ENCODE data around the gene KHNYN.

KHNYN gene

GRCh38 chr14:24431569-24432258, 2.0 kb downstream of the KHNYN start:
- Histone ChIP-seq H3K9me3 (ENCODE audit: control insufficient read depth, low read length) (no peaks in the 10 kb centered on the region), H3K4me3 (ENCODE audit: insufficient read depth, low read depth, low read length) (no peak overlapping the region), H3K27ac (ENCODE audit: insufficient read depth, low read depth, low read length, poor library complexity, severe bottlenecking) (no peak overlapping the region), H3K4me1 (ENCODE audit: control insufficient read depth, insufficient read depth, low read length) (no peaks in the 10 kb centered on the region), H3K27me3 (ENCODE audit: control insufficient read depth, insufficient read depth, low read length, poor library complexity, severe bottlenecking) (peaks cover 12% of the 10 kb centered on the region), H3K36me3 (ENCODE audit: control insufficient read depth, insufficient read depth, low read length) (no peaks in the 10 kb centered on the region)
- 48 to 50% methylated on average over 15 of the region's 15 CpGs for WGBS, 2 experiments

DNA sequence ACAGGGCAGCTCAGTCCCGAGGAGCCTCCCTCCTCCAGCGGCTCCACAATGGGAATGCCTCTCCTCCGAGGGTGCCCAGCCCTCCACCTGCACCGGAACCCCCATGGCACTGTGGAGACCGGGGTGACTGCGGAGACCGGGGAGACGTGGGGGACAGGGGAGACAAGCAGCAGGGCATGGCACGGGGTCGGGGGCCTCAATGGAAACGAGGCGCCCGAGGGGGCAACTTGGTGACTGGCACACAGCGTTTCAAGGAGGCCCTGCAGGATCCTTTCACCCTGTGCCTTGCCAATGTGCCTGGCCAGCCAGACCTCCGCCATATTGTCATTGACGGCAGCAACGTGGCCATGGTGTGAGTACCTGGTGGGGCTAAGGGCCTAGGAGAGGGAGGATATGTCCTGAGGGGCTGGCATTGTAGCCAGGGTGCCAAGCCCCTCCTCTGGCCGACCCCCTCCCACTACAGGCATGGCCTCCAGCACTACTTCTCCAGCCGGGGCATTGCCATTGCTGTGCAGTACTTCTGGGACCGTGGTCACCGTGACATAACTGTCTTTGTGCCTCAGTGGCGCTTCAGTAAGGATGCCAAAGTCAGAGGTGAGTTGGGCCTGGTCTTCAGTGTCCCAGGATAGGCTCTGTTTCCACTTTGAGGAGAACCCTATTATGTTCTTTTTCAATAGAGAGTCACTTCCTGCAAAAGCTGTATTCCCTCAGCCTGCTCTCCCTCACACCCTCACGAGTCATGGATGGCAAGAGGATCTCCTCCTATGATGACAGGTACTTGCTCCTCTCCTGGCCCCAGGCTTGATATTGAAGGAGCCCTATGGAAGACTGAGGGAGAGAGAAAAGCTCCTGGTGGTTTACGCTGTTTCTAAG, 2.7 kb downstream of the KHNYN start:
- WGBS, 2 experiments = 92 to 95% methylated on average over 24 of the region's 24 CpGs
- peaks cover 3% of the 10 kb centered on the region for H3K36me3 ChIP-seq (ENCODE audit: control insufficient read depth, insufficient read depth, low read length)
- H3K4me3 ChIP-seq (ENCODE audit: insufficient read depth, low read depth, low read length) = no peak overlapping the region
- no peaks in the 10 kb centered on the region for H3K9me3 ChIP-seq (ENCODE audit: control insufficient read depth, low read length)
- H3K4me1 ChIP-seq (ENCODE audit: control insufficient read depth, insufficient read depth, low read length) = no peaks in the 10 kb centered on the region
- H3K27ac ChIP-seq (ENCODE audit: insufficient read depth, low read depth, low read length, poor library complexity, severe bottlenecking) = no peak overlapping the region
- peaks cover 12% of the 10 kb centered on the region for H3K27me3 ChIP-seq (ENCODE audit: control insufficient read depth, insufficient read depth, low read length, poor library complexity, severe bottlenecking)

DNA sequence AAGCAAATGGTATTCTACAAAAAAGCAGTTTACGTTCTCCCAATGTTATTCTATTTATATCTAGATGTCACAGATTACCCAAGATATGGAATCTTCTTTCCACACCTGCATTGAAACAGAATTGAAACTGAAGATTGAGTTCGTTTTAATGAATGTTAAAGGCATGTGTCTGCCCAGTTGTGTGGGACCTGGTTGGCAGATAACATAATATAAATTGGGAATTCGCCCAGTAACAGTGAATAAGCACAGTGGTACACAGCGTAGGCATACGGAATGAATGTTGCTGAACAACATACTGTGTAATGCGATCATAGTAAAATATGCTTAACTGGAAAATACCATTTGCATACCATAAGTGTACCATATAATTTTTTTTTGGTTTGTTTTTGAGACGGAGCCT, 4.3 kb downstream of the KHNYN start:
- Histone ChIP-seq H3K36me3 (ENCODE audit: control insufficient read depth, insufficient read depth, low read length) (peaks cover 7% of the 10 kb centered on the region), H3K4me1 (ENCODE audit: control insufficient read depth, insufficient read depth, low read length) (no peaks in the 10 kb centered on the region)

DNA sequence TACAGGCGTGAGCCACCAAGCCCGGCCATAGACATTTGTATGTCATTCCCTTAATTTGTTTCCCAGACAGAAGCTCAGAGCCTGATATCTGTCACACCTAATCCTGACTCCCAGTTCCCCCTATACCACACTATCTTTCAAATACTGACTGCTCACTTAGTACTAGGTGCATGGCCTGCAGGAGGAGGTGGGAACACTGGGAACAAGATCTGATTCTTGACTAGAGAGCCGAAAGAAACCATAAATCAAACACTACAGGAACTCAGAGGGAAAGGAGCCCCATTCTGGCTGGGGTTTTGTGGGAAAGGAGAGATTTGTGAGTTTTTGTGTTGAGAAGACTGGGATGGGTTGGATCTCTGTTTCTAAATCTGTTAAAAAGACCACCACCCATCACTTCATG, 4.9 kb downstream of the KHNYN start:
- H3K27ac ChIP-seq (ENCODE audit: insufficient read depth, low read depth, low read length, poor library complexity, severe bottlenecking) = no peak overlapping the region
- H3K9me3 ChIP-seq (ENCODE audit: control insufficient read depth, low read length) = no peaks in the 10 kb centered on the region
- no peaks in the 10 kb centered on the region for H3K27me3 ChIP-seq (ENCODE audit: control insufficient read depth, insufficient read depth, low read length, poor library complexity, severe bottlenecking)
- H3K4me3 ChIP-seq (ENCODE audit: insufficient read depth, low read depth, low read length) = no peak overlapping the region
- H3K4me1 ChIP-seq (ENCODE audit: control insufficient read depth, insufficient read depth, low read length) = no peaks in the 10 kb centered on the region
- peaks cover 7% of the 10 kb centered on the region for H3K36me3 ChIP-seq (ENCODE audit: control insufficient read depth, insufficient read depth, low read length)
- WGBS, 2 experiments = 96 to 97% methylated on average over 3 of the region's 3 CpGs

More for the DNA sequence above, 4.3 kb downstream of the KHNYN start:
- no peak overlapping the region for H3K27ac ChIP-seq (ENCODE audit: insufficient read depth, low read depth, low read length, poor library complexity, severe bottlenecking)
- H3K27me3 ChIP-seq (ENCODE audit: control insufficient read depth, insufficient read depth, low read length, poor library complexity, severe bottlenecking) = peaks cover 5% of the 10 kb centered on the region
- no peak overlapping the region for H3K4me3 ChIP-seq (ENCODE audit: insufficient read depth, low read depth, low read length)
- WGBS, 2 experiments = 88 to 96% methylated on average over 7 of the region's 7 CpGs
- no peaks in the 10 kb centered on the region for H3K9me3 ChIP-seq (ENCODE audit: control insufficient read depth, low read length)

DNA sequence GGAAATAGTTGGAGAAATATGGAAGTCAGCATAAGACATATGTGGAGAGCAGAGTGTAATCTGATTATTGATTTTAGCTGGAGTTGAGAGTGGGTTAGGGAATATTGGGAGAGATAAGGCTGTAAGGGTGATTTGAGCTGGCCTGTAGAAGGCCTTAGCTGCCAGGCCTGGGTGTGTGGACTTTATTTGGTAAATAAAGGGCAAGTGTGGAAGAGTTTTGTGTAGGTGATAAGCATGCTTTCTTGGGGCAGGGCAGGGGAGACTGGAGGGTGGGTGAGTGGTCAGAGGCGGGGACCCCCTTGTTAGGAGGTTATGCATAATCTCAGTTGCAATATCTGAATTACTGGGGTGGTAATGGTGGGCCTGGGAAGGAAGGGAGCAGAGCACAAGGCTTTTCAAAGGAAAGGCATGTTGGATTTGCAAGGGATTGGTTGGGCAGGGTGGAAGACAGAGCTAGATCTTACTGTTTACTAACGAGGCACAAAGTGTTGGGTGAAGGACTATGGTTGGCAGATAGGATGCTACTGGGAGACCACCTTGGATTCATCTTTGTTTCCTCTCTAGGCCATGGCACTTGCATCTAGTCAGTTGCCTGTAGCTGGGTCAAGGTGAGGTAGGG, 5.5 kb downstream of the KHNYN start:
- Histone ChIP-seq H3K27ac (ENCODE audit: insufficient read depth, low read depth, low read length, poor library complexity, severe bottlenecking) (no peak overlapping the region), H3K4me3 (ENCODE audit: insufficient read depth, low read depth, low read length) (no peak overlapping the region), H3K4me1 (ENCODE audit: control insufficient read depth, insufficient read depth, low read length) (no peaks in the 10 kb centered on the region), H3K9me3 (ENCODE audit: control insufficient read depth, low read length) (no peaks in the 10 kb centered on the region), H3K36me3 (ENCODE audit: control insufficient read depth, insufficient read depth, low read length) (peaks cover 7% of the 10 kb centered on the region), H3K27me3 (ENCODE audit: control insufficient read depth, insufficient read depth, low read length, poor library complexity, severe bottlenecking) (no peaks in the 10 kb centered on the region)
- WGBS, 2 experiments = 90 to 93% methylated on average over 2 of the region's 2 CpGs

DNA sequence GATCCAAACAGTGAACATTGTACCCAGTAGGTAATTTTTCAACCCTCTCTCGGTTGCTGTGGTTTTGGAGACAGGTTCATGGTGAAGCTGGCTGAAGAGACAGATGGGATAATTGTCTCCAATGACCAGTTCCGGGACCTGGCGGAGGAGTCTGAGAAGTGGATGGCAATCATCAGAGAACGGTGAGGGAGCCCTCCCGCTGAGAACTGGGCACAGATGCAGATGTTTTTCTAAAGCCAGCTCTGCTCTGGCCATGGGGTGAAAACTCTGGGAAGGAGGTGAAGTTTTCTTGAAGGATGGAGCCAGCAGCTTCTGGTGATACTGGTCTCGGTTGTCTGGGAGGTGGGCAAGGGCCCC, 6.2 kb downstream of the KHNYN start:
- H3K27ac ChIP-seq (ENCODE audit: insufficient read depth, low read depth, low read length, poor library complexity, severe bottlenecking) = no peak overlapping the region
- H3K9me3 ChIP-seq (ENCODE audit: control insufficient read depth, low read length) = no peaks in the 10 kb centered on the region
- H3K36me3 ChIP-seq (ENCODE audit: control insufficient read depth, insufficient read depth, low read length) = peaks cover 7% of the 10 kb centered on the region
- 75 to 76% methylated on average over 6 of the region's 6 CpGs for WGBS, 2 experiments
- no peaks in the 10 kb centered on the region for H3K27me3 ChIP-seq (ENCODE audit: control insufficient read depth, insufficient read depth, low read length, poor library complexity, severe bottlenecking)
- peaks cover 2% of the 10 kb centered on the region for H3K4me1 ChIP-seq (ENCODE audit: control insufficient read depth, insufficient read depth, low read length)
- H3K4me3 ChIP-seq (ENCODE audit: insufficient read depth, low read depth, low read length) = no peak overlapping the region

- 68 to 75% methylated on average over 5 of the region's 5 CpGs for WGBS, 2 experiments
- H3K4me3 ChIP-seq (ENCODE audit: insufficient read depth, low read depth, low read length) = no peak overlapping the region
- peaks cover 7% of the 10 kb centered on the region for H3K36me3 ChIP-seq (ENCODE audit: control insufficient read depth, insufficient read depth, low read length)
- no peaks in the 10 kb centered on the region for H3K27me3 ChIP-seq (ENCODE audit: control insufficient read depth, insufficient read depth, low read length, poor library complexity, severe bottlenecking)
- H3K27ac ChIP-seq (ENCODE audit: insufficient read depth, low read depth, low read length, poor library complexity, severe bottlenecking) = no peak overlapping the region
- H3K9me3 ChIP-seq (ENCODE audit: control insufficient read depth, low read length) = no peaks in the 10 kb centered on the region
- H3K4me1 ChIP-seq (ENCODE audit: control insufficient read depth, insufficient read depth, low read length) = peaks cover 7% of the 10 kb centered on the region
Observed at GRCh38 chr14:24436355-24437019, 6.7 kb downstream of the KHNYN start.

- H3K4me1 ChIP-seq (ENCODE audit: control insufficient read depth, insufficient read depth, low read length) = peaks cover 10% of the 10 kb centered on the region
- H3K27me3 ChIP-seq (ENCODE audit: control insufficient read depth, insufficient read depth, low read length, poor library complexity, severe bottlenecking) = no peaks in the 10 kb centered on the region
- WGBS, 2 experiments = 86 to 87% methylated on average over 12 of the region's 12 CpGs
- no peaks in the 10 kb centered on the region for H3K9me3 ChIP-seq (ENCODE audit: control insufficient read depth, low read length)
- no peak overlapping the region for H3K27ac ChIP-seq (ENCODE audit: insufficient read depth, low read depth, low read length, poor library complexity, severe bottlenecking)
- peaks cover 7% of the 10 kb centered on the region for H3K36me3 ChIP-seq (ENCODE audit: control insufficient read depth, insufficient read depth, low read length)
- H3K4me3 ChIP-seq (ENCODE audit: insufficient read depth, low read depth, low read length) = no peak overlapping the region
Observed at GRCh38 chr14:24437020-24437735, 7.4 kb downstream of the KHNYN start.

- peaks cover 10% of the 10 kb centered on the region for H3K4me1 ChIP-seq (ENCODE audit: control insufficient read depth, insufficient read depth, low read length)
- H3K27me3 ChIP-seq (ENCODE audit: control insufficient read depth, insufficient read depth, low read length, poor library complexity, severe bottlenecking) = no peaks in the 10 kb centered on the region
- peaks cover 7% of the 10 kb centered on the region for H3K36me3 ChIP-seq (ENCODE audit: control insufficient read depth, insufficient read depth, low read length)
- H3K4me3 ChIP-seq (ENCODE audit: insufficient read depth, low read depth, low read length) = no peak overlapping the region
- no peaks in the 10 kb centered on the region for H3K9me3 ChIP-seq (ENCODE audit: control insufficient read depth, low read length)
- 92 to 94% methylated on average over 2 of the region's 2 CpGs for WGBS, 2 experiments
- no peak overlapping the region for H3K27ac ChIP-seq (ENCODE audit: insufficient read depth, low read depth, low read length, poor library complexity, severe bottlenecking)
Observed at GRCh38 chr14:24437736-24438067, 7.9 kb downstream of the KHNYN start.

All from ectodermal cell (in vitro differentiated cells).